C4-2B (cell line): ENCODE data around the gene ZNF727.
"Not testable (repeated sequence)": the region's sequence is repeated elsewhere in the genome, so short reads cannot be mapped to it uniquely, and the experiment has no call there.

Experiments used
- H3K27ac ChIP-seq: fragments of 450-650 bp; 2 replicates; pipeline ENCODE4 v1.5.1; 2017
- ZFX ChIP-seq: fragments of 450-650 bp; IDR thresholded peaks from 2 replicates; pipeline ENCODE4 v1.6.1; 2017
- TF ChIP-seq, protein P1 (sequence below): fragments of 450-650 bp; conservative IDR thresholded peaks from 2 replicates; pipeline ENCODE4 v1.5.1; 2017; ENCODE audit warnings: mild to moderate bottlenecking

Gene ZNF727

DNA sequence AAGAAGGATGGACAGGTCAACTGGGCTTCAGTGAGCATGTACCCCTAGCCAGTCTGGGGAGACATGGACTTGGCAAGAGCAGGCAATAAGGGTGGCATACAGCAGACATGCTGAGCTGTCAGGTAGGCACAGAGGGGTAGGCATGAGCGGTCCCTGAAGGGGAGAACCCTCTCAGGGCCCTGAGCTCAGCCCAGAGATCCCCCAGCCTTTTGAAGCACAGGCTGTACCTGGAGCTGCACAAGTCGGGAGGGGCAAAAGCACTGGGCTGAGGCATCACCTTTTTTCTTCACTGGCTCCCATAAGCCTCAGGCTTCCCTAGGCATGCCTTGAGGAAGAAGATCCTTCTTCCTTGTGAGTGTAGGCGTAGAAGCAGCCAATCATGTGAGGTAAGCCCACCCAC lies 42.3 kb downstream of the ZNF727 start:
- H3K27ac ChIP-seq: no peak overlapping the region
- TF ChIP-seq ZFX: no peak
- TF ChIP-seq, protein P1, sequence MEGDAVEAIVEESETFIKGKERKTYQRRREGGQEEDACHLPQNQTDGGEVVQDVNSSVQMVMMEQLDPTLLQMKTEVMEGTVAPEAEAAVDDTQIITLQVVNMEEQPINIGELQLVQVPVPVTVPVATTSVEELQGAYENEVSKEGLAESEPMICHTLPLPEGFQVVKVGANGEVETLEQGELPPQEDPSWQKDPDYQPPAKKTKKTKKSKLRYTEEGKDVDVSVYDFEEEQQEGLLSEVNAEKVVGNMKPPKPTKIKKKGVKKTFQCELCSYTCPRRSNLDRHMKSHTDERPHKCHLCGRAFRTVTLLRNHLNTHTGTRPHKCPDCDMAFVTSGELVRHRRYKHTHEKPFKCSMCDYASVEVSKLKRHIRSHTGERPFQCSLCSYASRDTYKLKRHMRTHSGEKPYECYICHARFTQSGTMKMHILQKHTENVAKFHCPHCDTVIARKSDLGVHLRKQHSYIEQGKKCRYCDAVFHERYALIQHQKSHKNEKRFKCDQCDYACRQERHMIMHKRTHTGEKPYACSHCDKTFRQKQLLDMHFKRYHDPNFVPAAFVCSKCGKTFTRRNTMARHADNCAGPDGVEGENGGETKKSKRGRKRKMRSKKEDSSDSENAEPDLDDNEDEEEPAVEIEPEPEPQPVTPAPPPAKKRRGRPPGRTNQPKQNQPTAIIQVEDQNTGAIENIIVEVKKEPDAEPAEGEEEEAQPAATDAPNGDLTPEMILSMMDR: no peak

- H3K27ac ChIP-seq: not testable (repeated sequence)
These were observed 43.6 kb downstream of the ZNF727 start for GRCh38 chr7:64088863-64089262.
